Epithelial cell of proximal tubule (primary cell): ENCODE results near the gene PCDH1. TPM values are rescaled to one million over a fixed set of nuclear protein-coding genes. Genes with fewer than 3 reads are reported as not detected.
A peak's percentile ranks its signal among the peaks of the same experiment; 100 is the strongest.
"Not testable (repeated sequence)": the region's sequence is repeated elsewhere in the genome, so short reads cannot be mapped to it uniquely, and the experiment has no call there.

Experiments
- DNase-seq: peaks from one replicate; pipeline ENCODE4 v3.0.0-alpha.2; 2011; ENCODE audit warnings: low read depth
- H3K4me3 ChIP-seq: 2 replicates; pipeline ENCODE4 v1.5.1; 2011; ENCODE audit warnings: low read depth, mild to moderate bottlenecking, low read length
- CTCF ChIP-seq: conservative IDR thresholded peaks from 2 replicates; pipeline ENCODE4 v1.5.1; 2012; ENCODE audit warnings: low read depth, mild to moderate bottlenecking, low read length
- total RNA-seq: library from RNA; depleted of rRNA; stranded (reverse); fragments of >200 nt; gene quantifications from 2 replicates; pipeline ENCODE4 v1.2.3, GENCODE V29; 2015

Gene PCDH1
- total RNA-seq, 1 donor from 2014 or later = 17.4 TPM

GRCh38 chr5:141821430-141821925 is 56.7 kb downstream of the PCDH1 start:
- DNase-seq = peak; percentile 22
- H3K4me3 ChIP-seq = no peak overlapping the region
- no peak for TF ChIP-seq CTCF

GRCh38 chr5:141820686-141821085 is 57.5 kb downstream of the PCDH1 start:
- H3K4me3 ChIP-seq, DNase-seq: not testable (repeated sequence)

GRCh38 chr5:141817631-141818030 is 60.6 kb downstream of the PCDH1 start:
- DNase-seq = no peak
- no peak overlapping the region for H3K4me3 ChIP-seq
- TF ChIP-seq CTCF = no peak

DNA sequence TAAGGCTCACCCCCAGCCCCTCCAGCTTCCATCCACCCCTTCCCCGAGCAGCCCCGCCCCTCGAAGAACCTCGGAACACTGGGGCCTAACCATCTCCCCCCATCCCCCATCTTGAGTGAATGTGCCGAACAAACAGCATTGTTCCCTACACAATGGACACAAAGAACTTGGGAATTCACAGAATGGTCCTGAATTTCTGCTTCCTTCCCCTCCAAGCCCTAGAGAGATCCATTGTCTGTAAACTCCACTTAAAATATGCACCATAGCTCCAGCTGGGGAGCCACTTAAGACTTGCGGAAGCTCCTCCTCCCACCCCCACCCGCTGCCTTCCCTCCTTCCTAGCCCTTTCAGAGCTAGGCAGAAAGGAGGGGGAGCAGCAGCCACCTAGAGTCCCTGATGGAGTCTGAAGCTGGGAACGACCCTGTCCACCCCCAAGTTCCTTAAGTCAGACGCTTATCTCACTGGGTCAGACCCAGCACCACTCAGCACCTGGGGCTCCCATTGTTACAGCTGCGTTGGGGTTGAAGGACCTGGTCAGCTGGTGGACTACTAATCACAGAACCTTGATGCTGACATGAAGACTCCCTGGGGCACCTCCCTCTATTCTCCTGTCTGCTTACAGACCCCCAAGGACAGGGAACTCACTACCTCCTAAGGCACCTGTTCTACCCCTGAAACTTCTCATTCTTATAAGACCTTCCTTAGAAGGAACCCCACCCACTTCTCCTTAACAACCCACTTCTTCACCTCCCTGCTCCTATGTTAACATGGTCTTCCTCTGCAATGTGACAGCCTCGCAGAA is 61.4 kb downstream of the PCDH1 start:
- H3K4me3 ChIP-seq = no peak overlapping the region
- no peak for DNase-seq
- TF ChIP-seq CTCF = no peak

GRCh38 chr5:141815796-141816180 is 62.4 kb downstream of the PCDH1 start:
- no peak for TF ChIP-seq CTCF
- no peak for DNase-seq
- H3K4me3 ChIP-seq = no peak overlapping the region

- TF ChIP-seq CTCF = no peak
- DNase-seq = no peak
- no peak overlapping the region for H3K4me3 ChIP-seq
Observed at GRCh38 chr5:141815051-141815795, 63.0 kb downstream of the PCDH1 start.

GRCh38 chr5:141814064-141814964 is 63.9 kb downstream of the PCDH1 start:
- TF ChIP-seq CTCF = peak; percentile 95
- no peak overlapping the region for H3K4me3 ChIP-seq
- no peak for DNase-seq
